ENCODE data around the gene EPHB2.
"Not testable (repeated sequence)": the region's sequence is repeated elsewhere in the genome, so short reads cannot be mapped to it uniquely, and the experiment has no call there.

The EPHB2 gene

DNA sequence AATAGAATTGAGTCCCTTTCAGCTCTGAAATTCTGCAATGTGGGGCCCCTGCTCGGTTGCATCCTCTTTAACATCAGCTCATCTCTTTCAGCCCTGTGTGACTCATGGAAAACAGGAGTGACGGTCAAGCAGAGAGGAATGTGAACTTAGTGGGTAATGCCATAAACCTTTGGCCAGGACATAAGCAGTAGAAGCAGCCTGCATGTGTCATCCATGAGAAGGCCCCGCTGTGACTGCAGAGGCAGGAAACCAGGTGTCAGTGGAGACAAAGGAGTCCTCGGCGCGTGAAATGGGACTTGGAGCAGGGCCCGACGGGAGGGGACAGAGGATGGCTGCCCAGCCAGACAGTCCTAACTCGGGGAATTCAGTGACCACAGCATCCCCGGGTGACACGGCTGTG, 21.1 kb upstream of the EPHB2 start:
- peak in 1 of 56 donors; percentile 12 for DNase-seq

DNA sequence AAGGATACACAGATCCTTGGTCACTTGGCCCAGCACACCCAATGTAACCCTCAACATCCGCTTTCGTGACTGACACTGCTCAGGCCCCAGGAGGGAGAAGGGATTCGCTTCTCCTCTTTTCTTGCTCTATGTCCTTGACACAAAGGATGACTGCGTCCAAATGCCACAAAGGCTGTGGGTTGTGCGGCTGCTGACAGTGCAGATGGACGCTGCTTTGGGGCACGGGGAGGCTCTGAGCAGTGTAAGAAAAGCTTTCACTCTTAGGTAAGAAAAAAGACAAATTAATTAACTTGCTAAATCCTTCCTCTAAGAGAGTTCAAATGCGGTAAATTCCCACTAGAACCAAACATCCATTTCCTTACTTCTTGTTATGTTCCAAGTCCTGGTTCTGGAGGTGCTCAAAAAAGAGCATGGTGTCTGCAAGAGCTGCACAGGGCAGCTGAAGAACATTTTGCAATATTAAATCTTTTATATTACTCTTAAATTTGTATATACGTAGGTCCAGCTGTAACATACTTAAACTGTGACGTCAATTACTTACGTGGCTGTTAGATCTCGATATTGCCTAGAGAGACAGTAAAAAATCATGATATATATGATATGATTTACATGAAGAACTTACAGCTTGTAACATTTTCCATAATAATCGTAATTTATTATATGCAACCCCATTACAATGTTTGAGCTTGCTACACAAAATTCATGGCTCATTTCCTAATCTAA, 19.4 kb upstream of the EPHB2 start:
- DNase-seq = no peak

DNA sequence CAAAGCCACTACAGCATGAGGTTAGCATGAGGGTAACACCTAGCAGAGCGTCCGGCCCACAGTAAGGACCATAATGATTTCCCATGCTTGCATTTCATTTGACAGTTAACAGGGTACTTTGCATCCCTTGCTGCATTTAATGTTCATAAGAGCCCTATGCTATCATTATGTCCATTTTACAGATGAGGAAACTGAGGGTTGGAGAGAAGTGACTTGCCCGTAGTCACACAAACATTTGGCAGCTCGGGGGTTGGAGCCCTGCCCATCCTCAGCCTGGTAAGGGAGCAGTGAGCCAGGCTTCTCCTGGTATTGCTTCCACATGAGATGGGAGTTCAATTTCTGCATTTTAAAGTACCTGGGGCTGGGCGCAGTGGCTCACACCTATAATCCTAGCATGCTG, 16.5 kb upstream of the EPHB2 start:
- no peak for DNase-seq

DNA sequence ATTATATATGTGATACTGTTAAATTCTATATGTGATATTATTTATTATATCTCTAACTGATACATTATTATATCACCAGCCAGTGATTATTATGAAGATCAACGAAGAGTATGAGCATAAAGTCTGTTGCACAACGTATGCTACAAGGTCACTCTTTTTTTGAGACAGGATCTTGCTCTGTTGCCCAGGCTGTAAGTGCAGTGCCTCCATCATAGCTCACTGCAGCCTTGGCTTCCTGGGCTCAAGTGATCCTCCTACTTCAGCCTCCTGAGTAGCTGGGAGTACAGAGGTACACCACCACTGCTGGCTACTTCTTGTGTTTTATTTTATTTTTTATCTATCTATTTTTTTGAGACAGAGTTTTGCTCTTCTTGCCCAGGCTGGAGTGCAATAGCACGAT, 14.0 kb upstream of the EPHB2 start:
- DNase-seq = no peak

DNA sequence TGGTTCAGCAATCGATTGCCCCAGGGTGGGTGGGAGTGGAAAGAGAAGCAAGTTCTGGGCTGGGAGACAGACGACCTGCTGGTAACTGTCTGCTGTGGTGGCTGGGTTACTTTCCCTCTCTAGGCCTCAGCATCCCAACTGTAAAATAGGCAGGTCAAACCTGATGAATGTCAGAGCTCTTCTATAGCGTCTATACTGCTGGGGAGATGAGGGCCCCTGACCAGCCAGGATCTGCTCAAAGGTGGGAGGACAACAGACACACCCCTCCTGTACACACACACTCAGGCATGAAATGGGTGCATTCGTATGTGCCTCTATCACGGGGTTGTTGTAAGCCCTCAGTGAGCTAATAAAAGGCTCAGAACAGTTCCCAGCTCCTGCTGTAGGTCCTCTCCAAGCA, 12.7 kb upstream of the EPHB2 start:
- DNase-seq = no peak

DNA sequence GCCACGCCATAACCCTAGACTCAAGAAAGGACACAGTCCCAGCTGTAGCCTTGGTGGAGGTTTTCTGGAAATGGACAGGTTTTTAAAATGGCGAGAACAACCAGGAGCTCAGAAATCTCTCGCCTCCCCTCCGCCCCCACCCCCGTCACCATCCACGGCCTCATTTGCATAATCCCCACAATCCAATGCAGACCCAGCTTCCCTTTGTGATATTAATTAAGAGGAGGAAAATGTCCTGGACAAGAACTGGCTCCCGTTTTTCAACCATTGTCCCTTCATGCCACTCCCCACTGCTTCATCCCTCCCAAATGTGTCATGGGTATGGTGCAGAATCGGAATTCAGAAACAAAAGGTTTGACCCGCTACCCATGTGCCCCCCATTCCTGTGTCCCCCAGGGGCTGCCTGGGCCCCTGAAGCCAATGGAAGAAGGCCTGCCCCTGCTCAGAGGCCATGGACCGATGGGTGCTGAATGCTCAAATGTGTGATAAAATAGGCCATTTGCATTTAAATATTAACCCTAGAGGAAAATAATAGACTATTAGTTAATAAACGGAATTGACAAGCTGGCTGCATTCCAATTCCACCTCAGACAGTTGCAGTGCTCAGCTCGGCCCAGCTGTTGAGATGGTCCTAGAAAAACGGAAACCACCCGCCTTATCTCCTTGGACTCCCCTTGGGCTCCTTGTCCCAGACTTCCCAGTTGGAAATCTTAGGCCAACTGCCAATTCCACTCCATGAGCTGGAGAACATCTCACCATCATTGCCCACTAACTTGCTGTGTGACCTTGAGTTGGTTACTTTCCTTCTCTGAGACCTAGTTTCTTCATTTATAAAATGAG, 10.7 kb upstream of the EPHB2 start:
- DNase-seq = no peak

DNA sequence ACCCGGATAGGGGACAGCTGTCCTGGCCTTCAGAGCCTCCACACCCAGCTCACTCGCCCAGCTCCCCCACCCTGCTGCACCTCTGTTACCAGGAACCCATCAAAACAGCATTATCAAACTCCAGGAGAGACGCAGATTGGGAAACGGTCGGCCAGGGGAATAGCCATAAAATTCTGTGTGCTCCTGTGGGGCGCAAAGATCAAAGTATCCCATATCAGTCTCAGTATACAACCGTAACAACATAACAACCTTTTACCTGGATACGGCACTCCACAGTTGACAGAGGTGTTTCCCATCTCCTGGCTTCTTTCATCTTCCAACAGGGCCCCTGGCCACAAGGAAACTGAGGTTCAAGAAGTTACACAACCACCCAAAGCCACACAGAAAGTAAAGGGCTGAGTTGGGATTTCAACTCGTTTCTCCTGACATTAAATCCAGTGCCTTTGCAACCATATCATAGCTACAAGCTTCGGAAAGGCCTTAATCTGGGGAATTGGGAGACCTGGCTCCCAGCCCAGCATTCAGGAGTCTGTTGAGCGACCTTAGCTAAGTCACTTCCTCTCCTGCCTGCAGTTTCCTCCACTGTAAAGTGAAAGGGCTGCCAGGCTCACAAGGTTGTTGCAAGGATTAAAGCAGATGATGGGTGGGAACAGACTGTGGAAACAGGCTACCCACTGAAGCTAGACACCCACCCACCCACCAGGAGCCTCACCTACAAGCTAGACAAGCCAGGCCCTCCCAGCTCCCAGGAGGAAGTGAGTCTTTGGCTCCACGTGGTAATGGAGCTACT, 8.1 kb upstream of the EPHB2 start:
- DNase-seq = no peak

DNA sequence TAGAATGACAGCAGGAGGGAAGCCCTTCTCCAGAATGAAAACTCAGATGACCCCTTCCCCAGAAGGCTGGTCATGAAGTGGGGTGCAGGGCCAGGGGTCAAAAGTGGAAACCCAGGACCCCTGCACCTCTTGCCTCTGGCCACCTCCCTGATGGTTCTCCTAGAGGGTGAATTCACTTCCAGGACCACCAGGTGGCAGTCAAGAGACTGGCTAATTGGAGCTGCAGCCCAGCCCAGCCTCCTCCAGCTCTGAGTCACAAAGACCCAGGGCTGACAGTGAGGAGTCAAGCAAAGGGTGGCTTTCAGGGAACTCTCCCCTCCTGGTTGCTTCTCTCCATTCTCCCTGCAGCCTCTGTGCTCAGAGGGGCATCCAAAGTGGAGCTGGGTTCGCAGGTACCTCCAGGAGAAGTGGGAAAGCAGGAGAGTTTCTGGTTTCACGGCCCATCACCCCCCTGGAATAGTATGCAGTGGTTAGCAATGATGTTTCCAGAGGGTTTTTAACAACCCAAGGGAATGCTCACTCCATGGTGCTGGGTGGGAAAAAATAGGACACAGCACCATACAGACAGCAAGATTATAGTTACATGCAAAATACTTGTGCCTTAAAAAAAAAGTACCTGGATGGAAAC, 6.1 kb upstream of the EPHB2 start:
- DNase-seq = peak; percentile 23 to 95 (median 70)

DNA sequence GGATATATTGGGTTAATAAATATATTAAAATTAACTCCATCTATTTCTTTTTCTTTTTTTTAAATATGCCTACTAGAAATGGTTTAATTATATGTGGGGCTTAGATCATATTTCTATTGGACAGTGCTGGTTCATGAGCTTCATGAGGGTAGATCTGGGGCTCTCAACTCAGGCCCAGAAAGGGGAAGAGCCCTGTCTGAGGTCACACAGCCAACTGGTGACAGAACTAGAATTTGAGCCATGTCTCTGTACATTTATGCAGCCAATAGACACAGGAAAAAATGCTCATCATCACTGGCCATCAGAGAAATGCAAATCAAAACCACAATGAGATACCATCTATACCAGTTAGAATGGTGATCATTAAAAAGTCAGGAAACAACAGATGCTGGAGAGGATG, 5.1 kb upstream of the EPHB2 start:
- DNase-seq = no peak

DNA sequence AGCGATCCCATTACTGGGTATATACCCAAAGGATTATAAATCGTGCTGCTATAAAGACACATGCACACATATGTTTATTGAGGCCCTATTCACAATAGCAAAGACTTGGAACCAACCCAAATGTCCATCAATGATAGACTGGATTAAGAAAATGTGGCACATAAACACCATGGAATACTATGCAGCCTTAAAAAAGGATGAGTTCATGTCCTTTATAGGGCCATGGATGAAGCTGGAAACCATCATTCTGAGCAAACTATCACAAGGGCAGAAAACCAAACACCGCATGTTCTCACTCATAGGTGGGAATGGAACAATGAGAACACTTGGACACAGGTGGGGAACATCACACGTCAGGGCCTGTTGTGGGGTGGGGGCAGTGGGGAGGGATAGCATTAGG, 4.5 kb upstream of the EPHB2 start:
- DNase-seq = not testable (repeated sequence)

DNA sequence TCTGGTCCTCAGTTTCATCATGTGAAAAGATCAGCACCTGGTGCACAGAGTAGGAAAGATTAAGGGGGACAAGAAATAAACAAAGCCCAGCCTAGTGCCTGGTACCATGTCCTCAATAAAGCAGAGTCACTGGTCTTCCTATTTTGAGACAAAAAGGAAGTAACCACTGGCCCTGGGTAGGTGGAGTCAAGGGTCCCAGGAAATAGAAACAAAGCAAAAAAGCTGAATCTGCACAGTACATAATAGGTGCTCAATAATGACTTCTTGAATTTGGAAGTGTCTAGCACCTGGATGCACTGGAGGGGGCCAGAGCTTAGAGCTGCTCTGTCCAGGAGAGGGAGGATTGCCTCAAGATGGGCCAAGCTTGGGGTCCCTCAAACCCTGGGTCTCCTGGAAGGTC, 1.9 kb upstream of the EPHB2 start:
- no peak for DNase-seq

DNA sequence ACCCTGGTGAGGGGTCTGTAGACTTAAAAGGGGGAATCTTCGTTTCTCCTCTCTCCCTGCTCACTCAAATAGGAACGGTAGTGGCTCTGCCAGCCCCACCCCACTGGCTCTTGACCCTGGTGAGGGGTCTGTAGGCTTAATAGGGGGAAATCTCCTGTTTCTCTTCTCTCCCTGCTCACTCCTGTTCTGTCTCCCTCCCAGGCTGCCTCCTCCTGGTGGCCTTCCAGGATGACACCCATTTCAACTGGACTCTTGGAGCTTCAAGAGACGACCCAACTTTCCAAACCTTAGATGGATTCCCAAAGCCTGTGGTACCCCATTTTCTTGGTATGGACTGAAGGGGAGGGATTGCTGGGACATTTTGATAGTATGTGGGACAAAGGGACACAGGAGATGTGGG, 1.4 kb upstream of the EPHB2 start:
- DNase-seq = no peak

DNA sequence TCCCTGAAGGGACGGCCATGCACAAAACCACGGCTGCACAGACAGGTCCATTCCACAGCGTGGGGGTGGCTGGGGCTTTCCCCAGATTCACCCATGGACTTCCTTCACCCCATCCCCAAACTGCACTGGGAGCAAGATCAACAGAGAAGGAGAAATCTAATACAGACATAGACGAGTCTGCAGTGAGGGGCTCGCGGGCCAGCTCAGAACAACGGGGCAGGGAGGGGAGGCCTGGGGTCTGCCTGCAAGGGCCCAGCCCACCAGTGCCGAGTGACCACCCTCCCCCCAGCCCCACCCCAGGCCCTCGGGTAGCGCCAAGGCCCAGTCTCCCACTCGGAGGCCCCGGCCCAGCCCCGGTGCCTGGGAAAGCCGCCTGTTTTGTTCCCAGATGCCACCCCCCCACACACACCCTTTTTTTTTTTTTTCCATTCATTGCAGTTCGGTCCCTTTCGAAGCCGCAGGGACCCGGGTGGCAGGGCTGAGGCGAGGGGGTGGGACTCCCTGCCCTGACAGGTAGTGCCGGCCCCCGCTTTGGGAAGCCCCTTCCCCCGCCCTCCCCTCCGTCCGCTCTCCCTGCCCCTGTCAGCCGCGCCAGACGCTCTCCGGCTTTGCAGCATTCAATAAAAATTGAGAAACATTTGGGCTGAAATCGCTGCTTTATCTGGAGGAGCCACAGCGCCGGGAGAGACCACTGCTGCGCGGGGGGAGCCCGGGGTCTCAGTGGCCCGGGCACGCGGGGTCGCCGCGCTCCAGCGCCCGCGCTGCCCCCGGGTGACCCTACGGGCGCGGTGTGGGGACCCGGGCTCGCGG, 543 bp upstream of the EPHB2 start:
- DNase-seq = peak in 48 of 56 donors; percentile 4 to 78 (median 54)

DNA sequence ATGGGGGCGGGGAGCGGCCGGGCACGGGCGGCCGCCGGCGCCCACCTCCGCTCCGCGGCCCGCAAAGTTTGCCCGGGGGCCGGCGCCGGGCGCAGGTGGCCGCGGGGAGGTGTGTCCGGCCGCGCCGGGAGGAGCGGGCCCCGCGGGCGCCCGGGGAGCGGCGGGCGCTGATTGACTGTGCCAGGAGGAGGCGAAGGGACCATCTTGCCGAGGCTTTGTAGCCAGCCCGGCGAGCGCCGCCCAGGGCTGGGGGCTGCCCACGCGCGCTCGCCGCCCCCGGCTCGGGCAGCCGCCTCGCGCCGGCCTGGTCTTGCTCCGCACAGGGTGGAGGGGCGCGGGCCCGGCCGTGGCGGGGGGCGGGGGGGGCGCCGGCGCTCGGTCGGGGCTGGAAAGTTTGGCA, 432 bp downstream of the EPHB2 start:
- DNase-seq = peak in 1 of 56 donors; percentile 42

DNA sequence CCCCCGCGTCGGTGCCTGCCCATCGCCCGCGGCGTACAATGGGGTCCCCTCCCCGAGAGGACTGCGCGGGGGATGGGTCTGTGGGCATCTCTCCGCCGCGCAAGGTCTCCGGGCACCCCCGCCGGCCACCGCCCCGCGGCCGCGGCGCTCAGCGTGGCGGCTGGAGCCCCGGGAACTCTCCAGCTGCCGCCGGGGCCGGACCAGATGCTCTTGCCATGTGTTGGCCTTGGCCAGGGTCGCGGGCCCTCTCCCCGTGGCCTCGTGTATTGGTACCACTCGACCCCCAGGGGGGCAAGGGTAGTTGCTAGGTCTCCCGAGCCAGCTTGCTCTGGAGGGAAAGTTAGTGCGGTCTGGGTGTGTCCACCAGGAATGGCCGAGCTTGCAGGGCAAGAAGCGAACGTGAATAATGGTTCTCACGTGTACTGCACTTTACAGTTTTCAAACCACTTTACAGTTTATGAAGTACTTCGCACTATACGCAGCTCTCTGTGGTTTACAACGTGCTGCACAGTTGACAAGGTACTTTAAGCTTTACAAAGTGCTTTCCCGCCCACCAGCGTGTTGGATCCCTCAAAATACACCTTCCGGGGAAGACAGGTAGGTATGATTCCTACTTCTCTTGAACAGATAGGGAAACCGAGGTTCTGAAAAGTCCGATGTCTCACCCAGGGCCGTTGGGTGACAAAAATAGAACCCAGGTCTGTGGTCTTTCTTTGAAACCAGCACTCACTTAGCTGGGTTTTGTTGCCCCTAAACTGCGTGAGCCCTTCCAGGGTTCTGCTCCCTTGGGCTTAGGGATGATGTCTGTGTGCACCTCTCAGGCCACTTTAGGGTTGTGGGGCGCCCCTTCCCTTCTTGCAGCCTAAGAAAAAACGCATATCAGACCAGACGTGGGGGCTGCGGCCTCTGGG, 1.2 kb downstream of the EPHB2 start:
- no peak for DNase-seq

DNA sequence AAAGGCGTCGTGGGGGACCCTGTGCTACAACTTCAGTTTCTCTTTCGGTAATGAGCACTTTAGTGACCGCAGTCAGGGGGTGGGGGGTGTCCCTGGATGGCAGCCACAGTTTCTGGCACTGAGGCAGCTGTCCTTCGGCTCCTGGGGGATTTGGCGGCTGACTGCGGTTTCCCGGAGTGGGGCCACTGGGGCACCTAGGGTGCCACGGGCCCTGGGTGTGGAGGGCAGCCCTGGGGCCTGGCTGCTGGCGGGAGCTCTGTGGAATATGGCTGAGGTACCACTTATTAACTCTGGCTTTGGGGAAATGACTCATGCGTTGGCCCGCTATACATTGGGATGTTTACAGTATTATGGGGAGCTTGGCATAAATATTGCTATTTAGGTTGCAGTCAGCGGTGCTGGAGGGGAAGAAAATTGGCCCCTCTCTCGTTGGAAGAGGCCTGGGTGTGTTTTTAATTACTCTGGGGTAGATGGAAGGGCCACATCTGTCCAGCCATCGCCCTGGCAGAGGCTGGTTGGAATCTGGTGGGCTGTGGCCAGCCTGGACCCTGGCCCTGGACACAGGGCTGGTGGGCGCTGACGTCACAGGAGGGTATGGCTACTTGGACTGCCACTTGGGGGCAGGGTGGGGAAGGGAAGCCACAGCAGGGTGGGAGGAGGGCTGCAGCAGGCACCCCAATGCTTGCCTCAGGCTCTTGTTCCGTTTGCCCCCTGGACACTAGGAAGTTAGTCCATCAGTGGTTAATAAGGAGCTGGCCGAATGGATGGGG, 2.0 kb downstream of the EPHB2 start:
- no peak for DNase-seq

DNA sequence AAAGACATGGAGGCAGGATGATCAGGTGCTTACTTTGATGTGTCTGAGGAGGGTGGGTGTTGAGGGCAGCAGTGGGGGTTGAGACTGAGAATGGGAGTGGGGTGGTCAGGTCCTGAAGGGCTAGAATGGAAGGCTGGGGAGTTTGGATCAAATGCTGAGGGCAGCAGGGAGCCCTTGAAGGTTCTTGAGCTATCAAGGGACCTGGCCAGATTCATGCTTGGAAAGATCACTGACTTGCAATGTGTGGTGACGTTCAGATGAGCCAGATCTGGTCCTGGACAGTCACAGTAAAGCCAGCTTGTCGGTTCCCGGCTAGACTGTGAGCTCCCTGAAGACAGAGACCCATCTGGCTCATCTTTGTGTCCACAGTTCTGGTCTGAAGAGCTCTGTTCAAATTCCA, 3.8 kb downstream of the EPHB2 start:
- DNase-seq = no peak

DNA sequence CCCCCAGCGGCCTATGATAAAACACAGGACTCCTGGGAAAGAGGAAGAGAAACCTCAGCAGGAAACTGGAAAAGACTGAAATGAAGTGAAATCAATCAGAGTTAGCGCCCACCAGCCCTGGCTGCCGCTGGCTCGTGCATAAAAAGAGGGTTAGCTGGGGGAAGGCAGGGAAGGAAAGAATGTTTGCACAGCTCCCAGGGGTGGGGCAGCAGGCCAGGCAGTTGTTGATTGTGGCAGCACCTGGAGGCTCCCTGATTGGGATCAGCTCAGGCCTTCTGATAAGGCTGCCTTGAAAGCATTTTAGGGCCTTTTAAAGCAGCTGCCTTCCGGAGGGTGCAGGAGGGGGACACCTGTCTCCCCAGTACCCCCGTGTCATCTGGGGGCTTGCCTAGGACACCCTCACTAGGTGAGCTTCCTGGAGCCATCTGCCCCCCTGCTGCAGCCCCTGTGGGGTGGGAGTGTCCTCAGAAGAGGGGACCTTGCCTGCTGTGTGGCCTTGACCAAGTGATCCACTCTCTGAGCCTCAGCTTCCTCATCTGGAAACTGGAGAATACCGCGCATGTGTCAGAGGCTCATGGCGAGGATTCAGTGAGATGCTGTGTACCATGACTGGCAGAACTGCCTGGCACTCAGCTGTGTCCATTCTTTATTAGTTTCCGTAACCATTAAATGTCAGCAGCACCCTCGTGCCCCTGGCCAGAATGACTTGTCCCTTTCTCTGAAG, 6.6 kb downstream of the EPHB2 start:
- no peak for DNase-seq
